ENCODE data around the gene HS2ST1. TPM values are rescaled to one million over a fixed set of nuclear protein-coding genes. Genes with fewer than 3 reads are reported as not detected.

The HS2ST1 gene
- total and polyA plus RNA-seq, 2 experiments from 2014 or later: 6.7 to 17.1 TPM

GRCh38 chr1:87141556-87141955 lies 227.1 kb downstream of the HS2ST1 start:
- Mint-ChIP-seq H3K27me3 (ENCODE audit: insufficient read depth, low read depth, poor library complexity) (no peaks in the 10 kb centered on the region), H3K36me3 (ENCODE audit: low read depth) (no peaks in the 10 kb centered on the region), H3K4me3 (no peak overlapping the region), H3K9me3 (peaks cover 3% of the 10 kb centered on the region; the same call in 1 of the 3 replicates), H3K4me1 (no peaks in the 10 kb centered on the region), H3K27ac (no peak overlapping the region)
- Histone ChIP-seq H3K4me2 (no peak overlapping the region), H3K79me2 (replicated peaks; ENCODE audit: insufficient read depth) (no peaks in the 10 kb centered on the region), H3K27me3 (ENCODE audit: insufficient read depth) (no peaks in the 10 kb centered on the region), H3F3A (replicated peaks; ENCODE audit: low read depth) (no peaks in the 10 kb centered on the region), H4K20me1 (replicated peaks; ENCODE audit: insufficient read depth) (no peaks in the 10 kb centered on the region), H3K4me3 (no peak overlapping the region), H3K27ac (ENCODE audit: low read depth) (no peak overlapping the region), H3K9me2 (ENCODE audit: insufficient read depth) (0 out of 2 replicates have a peak, but pooled peaks cover 4% of the 10 kb centered on the region), H2AFZ (no peak overlapping the region), H3K36me3 (ENCODE audit: insufficient read depth) (no peaks in the 10 kb centered on the region), H3K4me1 (ENCODE audit: insufficient read depth) (no peaks in the 10 kb centered on the region)
- ATAC-seq (no peak), DNase-seq (ENCODE audit: low spot score) (no peak)
- TF ChIP-seq NANOG (IDR thresholded peaks at IDR 0.05; ENCODE audit: borderline replicate concordance): no peak
- no peak for TF ChIP-seq ZNF114 (CRISPR knock-in tag; IDR thresholded peaks at IDR 0.05)

GRCh38 chr1:87143413-87144135 lies 229.1 kb downstream of the HS2ST1 start:
- H2AFZ ChIP-seq: no peak overlapping the region
- peaks cover 3% of the 10 kb centered on the region; the same call in 1 of the 3 replicates for H3K9me3 Mint-ChIP-seq
- H3K4me2 ChIP-seq: no peak overlapping the region
- no peak overlapping the region for H3K27ac Mint-ChIP-seq
- H3K4me3 Mint-ChIP-seq: no peak overlapping the region
- no peak for DNase-seq (ENCODE audit: low spot score)
- no peaks in the 10 kb centered on the region for H3K27me3 ChIP-seq (ENCODE audit: insufficient read depth)
- H3K9me2 ChIP-seq (ENCODE audit: insufficient read depth): peaks cover 4% of the 10 kb centered on the region; the same call in 1 of the 2 replicates
- peaks cover 3% of the 10 kb centered on the region; the same call in 2 of the 3 replicates for H3K4me1 Mint-ChIP-seq
- no peaks in the 10 kb centered on the region for H4K20me1 ChIP-seq (replicated peaks; ENCODE audit: insufficient read depth)
- no peaks in the 10 kb centered on the region for H3K27me3 Mint-ChIP-seq (ENCODE audit: insufficient read depth, low read depth, poor library complexity)
- no peaks in the 10 kb centered on the region for H3K79me2 ChIP-seq (replicated peaks; ENCODE audit: insufficient read depth)
- no peak overlapping the region for H3K4me3 ChIP-seq
- H3K36me3 ChIP-seq (ENCODE audit: insufficient read depth): no peaks in the 10 kb centered on the region
- no peaks in the 10 kb centered on the region for H3K36me3 Mint-ChIP-seq (ENCODE audit: low read depth)
- no peaks in the 10 kb centered on the region for H3K4me1 ChIP-seq (ENCODE audit: insufficient read depth)
- H3K27ac ChIP-seq (ENCODE audit: low read depth): no peak overlapping the region
- no peak for ATAC-seq
- H3F3A ChIP-seq (replicated peaks; ENCODE audit: low read depth): no peaks in the 10 kb centered on the region
- TF ChIP-seq CREB1 (CRISPR knock-in tag; IDR thresholded peaks at IDR 0.05; ENCODE audit: low read depth): no peak
- TF ChIP-seq POLR2AphosphoS5 (IDR thresholded peaks at IDR 0.05; ENCODE audit: low read depth): no peak
- TF ChIP-seq ZNF114 (CRISPR knock-in tag; IDR thresholded peaks at IDR 0.05): no peak
- no peak for TF ChIP-seq NANOG (IDR thresholded peaks at IDR 0.05; ENCODE audit: borderline replicate concordance)
- TF ChIP-seq STAT1 (IDR thresholded peaks at IDR 0.05; ENCODE audit: unreplicated experiment): no peak
- no peak for TF ChIP-seq ZNF462 (CRISPR knock-in tag; IDR thresholded peaks at IDR 0.05)
- TF ChIP-seq EZH2 (IDR thresholded peaks at IDR 0.05; ENCODE audit: low read depth, unreplicated experiment): no peak
- TF ChIP-seq CTCF (conservative IDR thresholded peaks at IDR 0.05; ENCODE audit: low read depth in 2 of 2): no peak
- no peak for TF ChIP-seq ETS1 (IDR thresholded peaks at IDR 0.05)
- TF ChIP-seq EZH2phosphoT487 (IDR thresholded peaks at IDR 0.05; ENCODE audit: unreplicated experiment): no peak
